LNCaP clone FGC (cell line): ENCODE results near the gene SEC22A.

Experiments
- DNase-seq: peaks from one replicate; pipeline ENCODE4 v3.0.0-alpha.2; 2011; ENCODE audit warnings: low read depth
- H3K4me3 ChIP-seq: 2 replicates; pipeline ENCODE4 v1.5.1; 2011; ENCODE audit warnings: mild to moderate bottlenecking, low read depth, low read length, control low read depth
- CTCF ChIP-seq: IDR thresholded peaks from 2 replicates; pipeline ENCODE4 v1.5.1; 2012; ENCODE audit warnings: mild to moderate bottlenecking; ENCODE audit not compliant: control insufficient read depth, insufficient read depth; ENCODE audit errors: extremely low read depth

Gene SEC22A

DNA sequence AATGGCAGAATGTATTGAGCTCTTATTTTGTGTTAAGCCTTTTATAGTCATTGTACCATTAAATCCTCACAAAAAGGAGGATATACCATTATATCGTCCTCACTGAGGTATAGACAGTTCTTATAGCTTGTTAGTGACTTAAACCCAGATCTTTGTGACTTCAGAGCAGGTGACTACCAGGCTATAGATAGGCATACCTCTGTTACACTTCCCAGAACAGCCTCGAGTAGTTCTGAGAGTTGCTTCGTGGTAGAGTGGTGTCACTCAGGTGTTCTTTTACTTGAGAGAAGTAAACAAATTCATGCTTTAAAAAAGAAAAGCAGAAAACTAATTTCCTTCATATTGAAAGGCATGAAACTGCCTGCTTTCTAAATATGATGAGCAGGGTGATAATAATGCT is 59.9 kb downstream of the SEC22A start:
- H3K4me3 ChIP-seq: no peak overlapping the region
- no peak for DNase-seq
- no peak for TF ChIP-seq CTCF

DNA sequence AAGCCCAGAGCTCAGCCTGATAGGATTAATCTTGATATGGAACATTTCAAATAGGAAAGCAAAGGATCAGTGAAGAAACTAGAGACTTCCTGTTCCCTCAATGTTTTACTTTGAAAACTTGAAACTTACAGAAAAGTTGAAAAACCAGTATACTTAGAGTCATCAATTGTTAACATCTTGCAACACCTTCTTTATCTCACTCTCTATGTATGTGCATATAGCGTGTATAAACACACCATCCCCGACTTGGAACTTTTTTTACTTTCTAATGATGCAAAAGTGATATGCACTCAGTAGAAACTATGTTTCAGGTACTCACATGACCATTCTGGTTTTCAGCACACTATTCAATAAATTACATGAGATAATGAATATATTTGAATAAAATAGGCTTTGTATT is 60.5 kb downstream of the SEC22A start:
- no peak overlapping the region for H3K4me3 ChIP-seq
- TF ChIP-seq CTCF: no peak
- no peak for DNase-seq

- TF ChIP-seq CTCF: no peak
- no peak for DNase-seq
Measured at GRCh38 chr3:123262868-123263267, 61.1 kb downstream of the SEC22A start.

GRCh38 chr3:123263941-123264340 is 62.2 kb downstream of the SEC22A start:
- no peak for TF ChIP-seq CTCF
- DNase-seq: no peak
- H3K4me3 ChIP-seq: no peak overlapping the region

More at GRCh38 chr3:123262868-123263267, 61.1 kb downstream of the SEC22A start:
- H3K4me3 ChIP-seq: no peak overlapping the region

- no peak for TF ChIP-seq CTCF
- no peak for DNase-seq
- H3K4me3 ChIP-seq: no peak overlapping the region
Measured at GRCh38 chr3:123267821-123268220, 66.1 kb downstream of the SEC22A start.

- DNase-seq: peak; percentile 41
- H3K4me3 ChIP-seq: no peak overlapping the region
- TF ChIP-seq CTCF: no peak
Measured at GRCh38 chr3:123270818-123271217, 69.1 kb downstream of the SEC22A start.

DNA sequence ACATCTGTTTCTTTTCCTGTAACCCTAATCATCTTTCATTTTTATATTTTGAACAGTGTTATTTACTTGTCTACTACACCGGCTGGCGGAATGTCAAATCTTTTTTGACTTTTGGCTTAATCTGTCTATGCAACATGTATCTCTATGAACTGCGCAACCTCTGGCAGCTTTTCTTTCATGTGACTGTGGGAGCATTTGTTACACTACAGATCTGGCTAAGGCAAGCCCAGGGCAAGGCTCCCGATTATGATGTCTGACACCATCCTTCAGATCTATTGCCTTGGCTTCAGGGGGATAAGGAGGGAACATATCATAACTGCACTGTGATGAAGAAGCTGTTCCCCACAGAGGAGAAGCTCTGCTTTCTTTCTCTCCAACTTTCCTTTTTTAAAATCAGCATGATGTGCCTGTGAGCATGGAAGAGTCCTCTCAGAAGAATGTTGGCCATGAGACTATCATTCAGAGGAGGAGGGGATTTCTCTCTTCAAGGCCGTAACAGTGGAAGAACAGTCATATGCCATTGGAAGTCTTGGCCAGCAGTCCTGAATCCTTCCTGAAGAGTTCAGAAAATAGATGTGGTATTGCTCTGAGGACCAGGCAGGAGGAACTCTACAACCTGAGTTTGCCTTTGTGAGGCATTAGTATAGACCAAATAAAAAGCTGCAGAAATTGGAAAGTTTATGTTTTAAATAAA is 69.9 kb downstream of the SEC22A start:
- DNase-seq: peak; percentile 15
- TF ChIP-seq CTCF: no peak
- no peak overlapping the region for H3K4me3 ChIP-seq
